HFF-Myc (cell line): Measurements from ENCODE around the gene HIPK3.

ENCODE experiments used
- DNase-seq: peaks from one replicate; pipeline ENCODE4 v3.0.0-alpha.2; 2011; ENCODE audit warnings: low read depth; ENCODE audit errors: extremely low read depth
- H3K4me3 ChIP-seq: replicated peaks from 2 replicates; pipeline ENCODE4 v1.5.1; 2011; ENCODE audit warnings: low read depth, mild to moderate bottlenecking, control low read depth, low read length
- TF ChIP-seq, protein P1 (sequence below): IDR thresholded peaks from 2 replicates; pipeline ENCODE4 v1.5.1; 2012; ENCODE audit warnings: mild to moderate bottlenecking, low read depth, low read length, control low read depth; ENCODE audit errors: missing control alignments

HIPK3 gene

DNA sequence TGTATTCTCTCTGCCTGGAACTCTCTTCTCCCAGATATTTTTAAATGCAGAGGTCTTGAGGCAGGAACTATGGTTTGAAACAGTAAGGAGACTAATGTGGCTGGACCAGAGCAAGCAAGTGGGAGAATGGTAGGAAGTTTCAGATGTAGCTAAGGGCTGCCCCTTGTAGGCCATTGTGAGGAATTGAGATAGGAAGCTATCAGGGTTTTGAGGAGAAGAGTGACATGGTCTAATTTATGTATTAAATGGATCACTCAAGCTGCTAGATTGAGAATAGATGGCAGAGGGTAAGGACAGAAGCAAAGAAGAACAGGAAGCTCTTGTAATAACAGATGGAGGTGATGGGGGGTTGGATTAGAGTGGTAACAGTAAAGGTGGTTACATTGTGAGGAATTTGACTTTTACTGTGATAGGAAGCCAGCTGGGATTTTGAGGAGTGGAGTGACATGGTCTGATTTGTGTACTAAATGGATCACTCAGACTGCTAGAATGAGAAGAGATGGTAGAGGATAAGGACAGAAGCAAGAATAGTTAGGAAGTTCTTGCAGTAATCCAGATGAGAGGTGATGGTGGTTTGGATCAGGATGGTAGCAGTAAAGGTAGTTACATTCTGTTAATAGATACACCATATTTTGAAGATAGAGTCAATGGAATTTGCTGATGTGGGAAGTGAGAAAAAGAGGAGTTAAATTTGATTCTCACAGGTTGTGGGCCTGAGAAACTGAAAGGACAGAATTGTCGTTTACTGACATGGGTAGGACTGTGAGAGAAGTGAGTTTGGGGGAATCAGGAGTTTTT, 63.0 kb downstream of the HIPK3 start:
- no peak for DNase-seq
- H3K4me3 ChIP-seq = no peak overlapping the region

DNA sequence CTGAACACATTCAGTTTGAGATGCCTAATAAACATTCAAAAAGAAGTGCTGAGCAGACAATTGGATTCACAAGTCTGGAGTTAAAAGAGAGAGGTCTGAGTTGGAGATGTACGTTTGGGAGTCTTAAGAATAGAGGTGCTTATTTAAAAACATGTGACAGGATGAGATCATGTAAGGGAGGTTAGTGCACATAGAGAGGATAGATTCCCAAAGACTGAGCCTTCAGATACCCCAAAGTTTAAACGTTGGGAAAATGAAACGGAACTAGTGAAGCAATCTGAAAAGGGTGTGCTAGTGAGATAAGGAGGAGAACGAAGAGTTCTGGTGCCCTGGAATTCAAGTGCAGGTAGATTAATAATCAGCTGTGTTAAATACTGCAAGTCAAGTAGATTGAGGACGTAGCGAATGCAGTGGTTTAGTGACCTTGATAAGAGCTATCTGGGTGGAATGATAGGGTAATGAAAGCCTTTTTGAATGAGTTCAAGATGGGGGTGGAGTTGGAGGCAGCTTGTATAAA, 63.7 kb downstream of the HIPK3 start:
- TF ChIP-seq, protein P1, sequence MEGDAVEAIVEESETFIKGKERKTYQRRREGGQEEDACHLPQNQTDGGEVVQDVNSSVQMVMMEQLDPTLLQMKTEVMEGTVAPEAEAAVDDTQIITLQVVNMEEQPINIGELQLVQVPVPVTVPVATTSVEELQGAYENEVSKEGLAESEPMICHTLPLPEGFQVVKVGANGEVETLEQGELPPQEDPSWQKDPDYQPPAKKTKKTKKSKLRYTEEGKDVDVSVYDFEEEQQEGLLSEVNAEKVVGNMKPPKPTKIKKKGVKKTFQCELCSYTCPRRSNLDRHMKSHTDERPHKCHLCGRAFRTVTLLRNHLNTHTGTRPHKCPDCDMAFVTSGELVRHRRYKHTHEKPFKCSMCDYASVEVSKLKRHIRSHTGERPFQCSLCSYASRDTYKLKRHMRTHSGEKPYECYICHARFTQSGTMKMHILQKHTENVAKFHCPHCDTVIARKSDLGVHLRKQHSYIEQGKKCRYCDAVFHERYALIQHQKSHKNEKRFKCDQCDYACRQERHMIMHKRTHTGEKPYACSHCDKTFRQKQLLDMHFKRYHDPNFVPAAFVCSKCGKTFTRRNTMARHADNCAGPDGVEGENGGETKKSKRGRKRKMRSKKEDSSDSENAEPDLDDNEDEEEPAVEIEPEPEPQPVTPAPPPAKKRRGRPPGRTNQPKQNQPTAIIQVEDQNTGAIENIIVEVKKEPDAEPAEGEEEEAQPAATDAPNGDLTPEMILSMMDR = no peak
- no peak for DNase-seq

More for the DNA sequence above, 63.0 kb downstream of the HIPK3 start:
- TF ChIP-seq, protein P1 = no peak

DNA sequence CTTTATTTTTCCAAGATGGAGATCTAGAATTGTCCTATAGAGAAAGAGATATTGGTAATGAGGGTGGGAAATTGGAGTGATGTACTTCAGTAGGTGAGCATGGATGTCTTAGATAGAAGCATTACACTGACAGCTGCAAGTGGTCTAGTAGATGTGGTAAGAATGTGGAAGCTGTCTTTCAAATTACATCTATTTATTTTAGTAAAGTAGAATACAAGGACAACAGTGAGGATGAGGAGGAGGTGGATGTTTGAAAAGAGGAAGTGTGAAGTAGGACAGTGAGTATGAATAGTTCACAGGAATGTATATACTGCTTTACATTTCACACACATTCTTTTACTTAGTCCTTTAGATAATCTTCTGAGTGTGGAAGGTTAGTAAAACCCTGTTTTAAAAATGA, 64.2 kb downstream of the HIPK3 start:
- no peak for DNase-seq
- no peak overlapping the region for H3K4me3 ChIP-seq
- TF ChIP-seq, protein P1 = no peak

More for the DNA sequence above, 63.7 kb downstream of the HIPK3 start:
- H3K4me3 ChIP-seq = no peak overlapping the region

DNA sequence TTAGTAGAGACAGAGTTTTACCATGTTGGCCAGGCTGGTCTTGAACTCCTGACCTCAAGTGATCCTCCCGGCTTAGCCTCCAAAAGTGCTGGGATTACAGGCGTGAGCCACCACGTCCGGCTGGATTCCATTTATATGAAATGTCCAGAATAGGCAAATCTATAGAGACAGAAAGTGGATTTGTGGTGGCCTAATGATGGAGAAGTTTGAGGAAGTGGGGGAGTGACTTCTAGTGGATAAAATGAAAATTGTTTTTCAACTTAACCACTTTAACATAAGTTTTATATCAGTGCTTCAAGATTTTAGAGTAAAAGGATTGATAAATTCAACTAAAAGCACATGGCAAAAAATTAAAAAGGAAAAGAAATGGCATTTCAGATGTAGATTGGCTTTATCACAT, 66.2 kb downstream of the HIPK3 start:
- H3K4me3 ChIP-seq = no peak overlapping the region
- no peak for DNase-seq
- TF ChIP-seq, protein P1 = no peak

DNA sequence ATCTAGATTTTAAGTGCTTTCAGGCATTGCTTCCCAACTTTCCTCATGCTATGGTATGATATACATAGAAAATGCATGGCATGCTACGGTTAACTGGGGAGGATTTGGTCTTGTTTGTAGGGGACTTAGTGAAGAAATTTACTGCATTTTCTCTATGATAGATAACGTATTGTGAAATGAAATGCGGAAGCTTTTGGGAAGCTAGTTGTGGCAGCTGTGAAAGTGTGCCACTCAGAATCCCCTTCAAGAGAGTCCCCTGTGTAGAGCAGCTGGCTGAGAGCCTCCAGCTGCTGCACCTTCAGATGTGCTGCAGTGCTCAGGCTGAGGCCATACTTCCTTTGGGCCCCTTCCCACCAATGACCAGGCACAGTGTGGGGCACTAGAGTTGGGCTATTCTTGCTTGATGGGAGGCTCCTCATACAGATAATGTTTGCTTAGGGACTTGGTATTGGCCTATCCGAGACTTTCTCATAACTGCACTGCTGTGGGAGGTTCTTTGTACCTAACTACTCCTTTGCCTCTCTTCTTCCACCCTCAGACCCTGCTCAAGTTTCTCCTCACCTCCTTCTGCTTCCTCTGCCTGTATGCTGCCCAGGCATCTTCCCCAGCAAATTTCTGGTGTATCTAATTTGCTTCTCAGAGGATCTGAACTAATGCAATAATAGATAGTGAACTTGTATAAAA, 67.3 kb downstream of the HIPK3 start:
- TF ChIP-seq, protein P1 = no peak
- DNase-seq = no peak
- no peak overlapping the region for H3K4me3 ChIP-seq

DNA sequence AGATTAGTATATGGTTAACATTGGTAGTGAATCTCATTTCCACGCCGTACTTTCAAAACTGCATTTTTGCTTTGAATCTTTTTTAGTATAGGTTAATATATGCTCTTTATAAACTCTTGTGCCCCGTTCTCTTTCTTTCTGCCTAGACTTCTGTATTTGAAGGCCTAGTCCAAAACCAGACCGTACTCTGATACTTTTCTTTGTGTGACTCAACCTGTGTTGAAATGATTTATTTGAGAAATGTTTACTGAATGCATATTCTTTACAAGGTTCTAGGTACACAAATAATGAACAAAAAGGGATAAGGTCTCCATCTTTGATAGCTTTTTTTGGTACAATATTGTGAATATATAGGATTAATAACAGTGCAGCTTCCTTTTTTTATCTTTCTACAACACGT, 68.3 kb downstream of the HIPK3 start:
- TF ChIP-seq, protein P1 = no peak
- DNase-seq = no peak
- no peak overlapping the region for H3K4me3 ChIP-seq
